ENCODE results near the gene FABP3. TPM values are rescaled to one million over a fixed set of nuclear protein-coding genes. Genes with fewer than 3 reads are reported as not detected.

Gene FABP3
- total RNA-seq, 4 donors from 2014 or later, result 28.2 to 77.6 (median 33.2) TPM; not detected in 1

DNA sequence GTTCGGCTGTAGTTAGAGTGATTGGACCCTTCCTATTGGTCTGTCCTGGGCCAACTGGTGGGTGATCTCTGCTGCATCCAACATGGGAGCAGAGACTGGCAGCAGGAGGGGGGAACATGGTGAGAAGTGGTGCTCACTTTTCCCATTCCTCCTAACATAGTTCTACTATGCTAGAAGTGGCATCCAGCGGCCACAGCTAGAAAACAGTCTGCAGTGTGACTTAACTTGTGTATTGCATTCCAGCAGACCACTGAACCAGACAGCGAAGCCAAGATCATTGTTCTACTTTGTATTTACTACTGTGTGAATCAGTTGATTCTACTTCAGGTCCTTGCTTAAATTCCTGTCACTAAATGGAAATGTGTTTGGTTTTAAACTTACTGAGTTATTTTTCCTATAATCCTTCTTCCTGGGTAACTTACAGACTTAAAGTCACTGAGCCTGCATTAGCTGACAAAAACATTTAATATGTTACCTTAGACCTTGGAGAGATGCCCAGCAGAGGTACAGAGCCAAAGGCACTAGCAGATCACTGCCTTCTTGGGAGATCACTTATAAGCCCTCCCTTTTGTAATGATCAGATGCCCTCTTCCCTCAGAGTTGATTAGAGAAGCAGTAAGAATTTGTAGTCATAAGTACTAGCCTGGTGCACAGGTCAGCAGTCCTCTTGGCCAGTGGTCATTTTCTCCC is 8.2 kb downstream of the FABP3 start:
- no peaks in the 10 kb centered on the region for H3K36me3 ChIP-seq

GRCh38 chr1:31362032-31362431 is 10.8 kb downstream of the FABP3 start:
- Histone ChIP-seq H3K27ac (no peak overlapping the region), H3K9me3 (no peaks in the 10 kb centered on the region), H3K4me1 (no peaks in the 10 kb centered on the region), H3K27me3 (no peaks in the 10 kb centered on the region), H3K4me3 (no peak overlapping the region), H3K36me3 (no peaks in the 10 kb centered on the region)
- intact Hi-C loops (cut with DNase I; ENCODE audit: low total_unique reads), result no loop called here
- no peak for TF ChIP-seq POLR2A (IDR thresholded peaks at IDR 0.05)
- TF ChIP-seq, protein P1, sequence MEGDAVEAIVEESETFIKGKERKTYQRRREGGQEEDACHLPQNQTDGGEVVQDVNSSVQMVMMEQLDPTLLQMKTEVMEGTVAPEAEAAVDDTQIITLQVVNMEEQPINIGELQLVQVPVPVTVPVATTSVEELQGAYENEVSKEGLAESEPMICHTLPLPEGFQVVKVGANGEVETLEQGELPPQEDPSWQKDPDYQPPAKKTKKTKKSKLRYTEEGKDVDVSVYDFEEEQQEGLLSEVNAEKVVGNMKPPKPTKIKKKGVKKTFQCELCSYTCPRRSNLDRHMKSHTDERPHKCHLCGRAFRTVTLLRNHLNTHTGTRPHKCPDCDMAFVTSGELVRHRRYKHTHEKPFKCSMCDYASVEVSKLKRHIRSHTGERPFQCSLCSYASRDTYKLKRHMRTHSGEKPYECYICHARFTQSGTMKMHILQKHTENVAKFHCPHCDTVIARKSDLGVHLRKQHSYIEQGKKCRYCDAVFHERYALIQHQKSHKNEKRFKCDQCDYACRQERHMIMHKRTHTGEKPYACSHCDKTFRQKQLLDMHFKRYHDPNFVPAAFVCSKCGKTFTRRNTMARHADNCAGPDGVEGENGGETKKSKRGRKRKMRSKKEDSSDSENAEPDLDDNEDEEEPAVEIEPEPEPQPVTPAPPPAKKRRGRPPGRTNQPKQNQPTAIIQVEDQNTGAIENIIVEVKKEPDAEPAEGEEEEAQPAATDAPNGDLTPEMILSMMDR (IDR thresholded peaks at IDR 0.05), result no peak
- no peak for DNase-seq

More for the DNA sequence above, 8.2 kb downstream of the FABP3 start:
- Histone ChIP-seq H3K27me3 (no peaks in the 10 kb centered on the region), H3K4me3 (no peak overlapping the region), H3K4me1 (peaks cover 0 to 6% of the 10 kb centered on the region in 2 donors), H3K27ac (no peak overlapping the region), H3K9me3 (no peaks in the 10 kb centered on the region)
- intact Hi-C loops (cut with DNase I; ENCODE audit: low total_unique reads), result no loop called here
- TF ChIP-seq, protein P1 (IDR thresholded peaks at IDR 0.05), result no peak
- DNase-seq, result no peak

- H3K27ac ChIP-seq, result no peak overlapping the region
- intact Hi-C loops (cut with DNase I; ENCODE audit: low total_unique reads), result no loop called here
- no peaks in the 10 kb centered on the region for H3K36me3 ChIP-seq
These were observed 11.3 kb downstream of the FABP3 start for GRCh38 chr1:31361607-31362006.

GRCh38 chr1:31356427-31356826 is 16.4 kb downstream of the FABP3 start:
- no peak for DNase-seq
- H3K4me1 ChIP-seq, result no peaks in the 10 kb centered on the region
- H3K4me3 ChIP-seq, result no peak overlapping the region
- intact Hi-C loops (cut with DNase I; ENCODE audit: low total_unique reads), result no loop called here
- no peak overlapping the region for H3K27ac ChIP-seq
- TF ChIP-seq POLR2A (IDR thresholded peaks at IDR 0.05), result no peak
- TF ChIP-seq, protein P1 (IDR thresholded peaks at IDR 0.05), result no peak
- H3K9me3 ChIP-seq, result no peaks in the 10 kb centered on the region
- no peaks in the 10 kb centered on the region for H3K27me3 ChIP-seq
- H3K36me3 ChIP-seq, result no peaks in the 10 kb centered on the region

More at GRCh38 chr1:31361607-31362006, 11.3 kb downstream of the FABP3 start:
- DNase-seq, result no peak
- Histone ChIP-seq H3K4me1 (no peaks in the 10 kb centered on the region), H3K27me3 (no peaks in the 10 kb centered on the region), H3K9me3 (no peaks in the 10 kb centered on the region), H3K4me3 (no peak overlapping the region)
- TF ChIP-seq POLR2A (IDR thresholded peaks at IDR 0.05), result no peak
- TF ChIP-seq, protein P1 (IDR thresholded peaks at IDR 0.05), result no peak

GRCh38 chr1:31354283-31354682 is 18.6 kb downstream of the FABP3 start:
- no peak for TF ChIP-seq POLR2A (IDR thresholded peaks at IDR 0.05)
- TF ChIP-seq, protein P1 (IDR thresholded peaks at IDR 0.05), result no peak
- no peaks in the 10 kb centered on the region for H3K9me3 ChIP-seq
- DNase-seq, result no peak
- no peak overlapping the region for H3K27ac ChIP-seq
- H3K27me3 ChIP-seq, result no peaks in the 10 kb centered on the region
- no peaks in the 10 kb centered on the region for H3K4me1 ChIP-seq
- intact Hi-C loops (cut with DNase I; ENCODE audit: low total_unique reads), result no loop called here
- no peaks in the 10 kb centered on the region for H3K36me3 ChIP-seq
- no peak overlapping the region for H3K4me3 ChIP-seq

All from uterus (tissue), 4 donors.